Erythroblast (primary cell): ENCODE data around the gene ZNF497.

Source experiments
- GATA1 ChIP-seq: IDR thresholded peaks from 2 replicates; pipeline ENCODE4 v1.6.1; 2011; ENCODE audit warnings: low read depth, mild to moderate bottlenecking, control low read depth, low read length, moderate library complexity
- POLR2A ChIP-seq: IDR thresholded peaks from 2 replicates; pipeline ENCODE4 v1.6.1; 2011; ENCODE audit warnings: mild to moderate bottlenecking, low read length

- no peak for TF ChIP-seq POLR2A
- TF ChIP-seq GATA1 = no peak
Observed at GRCh38 chr19:58400316-58400915, 37.9 kb upstream of the ZNF497 start.
